GM12892 (cell line): ENCODE data around the gene TCF4.

Experiments
- POLR2A ChIP-seq: IDR thresholded peaks from 2 replicates; pipeline ENCODE4 v1.6.1; 2011; ENCODE audit warnings: low read depth, low read length, control low read depth
- POLR2AphosphoS5 ChIP-seq: IDR thresholded peaks from 2 replicates; pipeline ENCODE4 v1.6.1; 2011; ENCODE audit warnings: low read depth, low read length, control low read depth

DNA sequence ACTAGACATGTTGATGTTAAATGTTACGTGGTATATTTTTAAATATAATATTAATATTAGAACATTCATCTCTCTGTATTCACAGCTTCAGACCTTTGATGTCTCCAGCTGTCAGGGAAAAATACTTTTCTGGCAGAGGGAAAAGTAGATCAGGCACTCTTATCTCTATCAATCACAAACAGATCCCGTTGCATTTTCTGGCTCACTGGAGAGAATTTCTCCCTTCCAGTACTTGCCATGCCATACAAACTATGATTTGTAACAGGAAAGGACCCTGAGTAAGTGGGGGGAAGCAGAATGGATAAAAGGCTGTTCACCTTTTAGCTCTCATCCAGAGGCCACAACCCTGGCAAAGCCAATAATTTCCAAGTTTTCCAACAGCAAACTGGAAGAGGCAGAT, 158.0 kb downstream of the TCF4 start:
- TF ChIP-seq POLR2AphosphoS5: no peak
- TF ChIP-seq POLR2A: no peak
